DOHH2 (cell line): ENCODE measurements around the gene EEIG2.

Source experiments
- CTCF ChIP-seq: fragments of 200-600 bp; sonication (generic); IDR thresholded peaks from one replicate; pipeline ENCODE4 v1.5.1; 2014; ENCODE audit warnings: antibody characterized with exemption, mild to moderate bottlenecking, low read depth, low read length; ENCODE audit not compliant: poor library complexity, severe bottlenecking
- EZH2phosphoT487 ChIP-seq: fragments of 200-600 bp; sonication (generic); IDR thresholded peaks from 2 replicates; pipeline ENCODE4 v1.6.1; 2017; ENCODE audit warnings: borderline replicate concordance, mild to moderate bottlenecking, antibody characterized with exemption, low read length, moderate library complexity, mixed read lengths

- TF ChIP-seq CTCF (no peak), EZH2phosphoT487 (no peak)
Measured at GRCh38 chr1:108605633-108606032, 45.7 kb downstream of the EEIG2 start.
